Measurements from ENCODE around the gene MYF5.

The MYF5 gene

DNA sequence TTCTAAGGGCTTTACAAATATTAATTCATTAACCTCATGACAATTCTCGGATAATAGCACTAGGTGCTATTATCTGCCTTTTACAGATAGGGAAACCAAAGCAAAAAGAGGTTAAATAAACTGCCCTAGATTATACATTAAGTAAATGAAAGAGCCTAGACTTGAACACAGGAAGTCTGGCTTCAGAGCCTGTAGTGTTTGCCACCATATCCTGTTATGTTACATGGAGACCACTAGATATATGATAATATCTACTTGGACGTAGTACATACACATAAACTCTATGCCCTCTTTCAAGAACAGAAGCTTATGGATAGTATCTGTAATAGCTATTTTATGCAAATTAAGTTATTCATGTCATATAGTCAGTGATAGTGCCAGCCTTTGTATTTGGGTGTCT lies 26.2 kb upstream of the MYF5 start:
- no peak overlapping the region for H2AFZ ChIP-seq (ENCODE audit: low read length, unreplicated experiment)
- H3K36me3 ChIP-seq (ENCODE audit: insufficient read depth, low read length), result no peaks in the 10 kb centered on the region
- H3K27ac ChIP-seq (ENCODE audit: low read depth, low read length), result no peak overlapping the region
- H3K4me3 ChIP-seq (ENCODE audit: low read depth, low read length), result no peak overlapping the region
- H3K4me1 ChIP-seq (ENCODE audit: control insufficient read depth, insufficient read depth, low read length, unreplicated experiment), result no peaks in the 10 kb centered on the region
- H3K79me2 ChIP-seq (ENCODE audit: control insufficient read depth, insufficient read depth, low read length, unreplicated experiment), result no peaks in the 10 kb centered on the region
- no peaks in the 10 kb centered on the region for H3K27me3 ChIP-seq (ENCODE audit: insufficient read depth, low read length)

DNA sequence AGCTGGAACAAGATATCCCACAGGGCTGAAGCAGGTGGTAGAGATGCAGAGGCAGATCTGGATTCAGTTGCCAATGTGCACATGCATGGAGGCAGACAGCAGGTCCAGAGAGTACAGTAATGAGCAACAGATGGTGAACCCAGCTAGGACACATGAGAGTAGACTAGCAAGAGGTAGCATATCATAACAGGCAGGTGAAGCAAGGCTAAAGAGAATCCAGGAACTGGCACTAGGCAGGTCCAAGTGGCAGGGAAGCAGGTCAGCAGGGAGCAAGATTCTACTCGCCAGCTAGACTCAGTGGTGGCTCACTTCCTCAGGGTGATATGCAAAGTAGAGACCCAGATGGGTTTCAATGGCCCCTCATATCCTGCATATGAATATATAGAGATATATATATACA lies 24.6 kb upstream of the MYF5 start:
- H3K4me3 ChIP-seq (ENCODE audit: low read depth, low read length), result no peak overlapping the region
- H2AFZ ChIP-seq (ENCODE audit: low read length, unreplicated experiment), result no peak overlapping the region
- H3K4me1 ChIP-seq (ENCODE audit: control insufficient read depth, insufficient read depth, low read length, unreplicated experiment), result no peaks in the 10 kb centered on the region
- H3K36me3 ChIP-seq (ENCODE audit: insufficient read depth, low read length), result no peaks in the 10 kb centered on the region
- no peaks in the 10 kb centered on the region for H3K79me2 ChIP-seq (ENCODE audit: control insufficient read depth, insufficient read depth, low read length, unreplicated experiment)
- H3K27me3 ChIP-seq (ENCODE audit: insufficient read depth, low read length), result no peaks in the 10 kb centered on the region
- no peak overlapping the region for H3K27ac ChIP-seq (ENCODE audit: low read depth, low read length)

DNA sequence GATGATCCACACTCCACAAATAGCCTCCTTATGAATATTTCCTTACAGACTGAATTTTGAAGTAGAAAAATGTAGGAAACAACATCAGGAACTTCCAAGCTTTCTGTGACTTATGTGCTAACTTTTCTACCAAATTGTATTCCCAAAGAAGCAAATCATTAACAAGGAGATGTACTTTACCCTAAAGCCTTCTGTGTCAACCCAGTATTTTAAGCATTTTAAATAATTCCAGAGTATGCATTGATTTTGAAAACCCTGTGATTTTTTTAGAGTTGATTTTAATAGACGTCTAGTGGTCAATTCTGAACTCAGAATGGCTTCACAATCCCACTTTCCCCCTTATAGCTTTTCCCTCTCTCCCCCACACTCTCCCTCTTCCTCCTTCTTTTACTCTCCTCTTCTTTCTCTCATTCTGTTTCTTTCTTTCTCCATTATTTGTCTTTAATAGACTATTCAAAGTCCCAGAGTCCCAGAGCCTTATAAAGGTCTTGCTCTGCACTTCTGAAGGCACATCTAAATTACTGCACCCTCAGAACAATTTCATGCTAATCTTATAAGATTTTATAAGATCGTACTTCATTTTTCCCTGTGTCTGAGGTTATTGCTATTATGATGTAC lies 19.3 kb upstream of the MYF5 start:
- no peak overlapping the region for H2AFZ ChIP-seq (ENCODE audit: low read length, unreplicated experiment)
- no peaks in the 10 kb centered on the region for H3K27me3 ChIP-seq (ENCODE audit: insufficient read depth, low read length)
- no peaks in the 10 kb centered on the region for H3K79me2 ChIP-seq (ENCODE audit: control insufficient read depth, insufficient read depth, low read length, unreplicated experiment)
- H3K4me3 ChIP-seq (ENCODE audit: low read depth, low read length), result no peak overlapping the region
- no peak overlapping the region for H3K27ac ChIP-seq (ENCODE audit: low read depth, low read length)
- peaks cover 3% of the 10 kb centered on the region for H3K4me1 ChIP-seq (ENCODE audit: control insufficient read depth, insufficient read depth, low read length, unreplicated experiment)
- H3K36me3 ChIP-seq (ENCODE audit: insufficient read depth, low read length), result no peaks in the 10 kb centered on the region

DNA sequence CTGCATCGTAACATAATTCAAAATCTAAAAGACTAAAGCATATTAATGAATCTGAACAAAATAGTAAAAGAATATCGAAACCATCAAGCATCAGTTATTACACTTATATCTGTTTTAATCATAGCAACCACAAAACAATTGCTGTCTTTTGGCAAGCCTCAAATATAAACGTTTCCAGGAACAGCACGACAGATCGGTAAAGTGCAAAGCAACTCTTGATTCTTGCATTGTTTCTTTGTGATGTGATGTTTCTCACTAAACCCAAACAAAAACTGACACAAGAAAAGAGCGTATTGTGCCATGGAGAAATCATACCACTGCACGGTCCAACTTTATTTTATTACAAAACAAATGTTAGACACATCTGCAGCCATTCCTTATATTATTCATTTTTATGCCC lies 18.5 kb upstream of the MYF5 start:
- peaks cover 11% of the 10 kb centered on the region for H3K4me1 ChIP-seq (ENCODE audit: control insufficient read depth, insufficient read depth, low read length, unreplicated experiment)
- no peak overlapping the region for H3K4me3 ChIP-seq (ENCODE audit: low read depth, low read length)
- no peak overlapping the region for H3K27ac ChIP-seq (ENCODE audit: low read depth, low read length)
- no peak overlapping the region for H2AFZ ChIP-seq (ENCODE audit: low read length, unreplicated experiment)
- H3K27me3 ChIP-seq (ENCODE audit: insufficient read depth, low read length), result no peaks in the 10 kb centered on the region
- H3K79me2 ChIP-seq (ENCODE audit: control insufficient read depth, insufficient read depth, low read length, unreplicated experiment), result no peaks in the 10 kb centered on the region
- no peaks in the 10 kb centered on the region for H3K36me3 ChIP-seq (ENCODE audit: insufficient read depth, low read length)

DNA sequence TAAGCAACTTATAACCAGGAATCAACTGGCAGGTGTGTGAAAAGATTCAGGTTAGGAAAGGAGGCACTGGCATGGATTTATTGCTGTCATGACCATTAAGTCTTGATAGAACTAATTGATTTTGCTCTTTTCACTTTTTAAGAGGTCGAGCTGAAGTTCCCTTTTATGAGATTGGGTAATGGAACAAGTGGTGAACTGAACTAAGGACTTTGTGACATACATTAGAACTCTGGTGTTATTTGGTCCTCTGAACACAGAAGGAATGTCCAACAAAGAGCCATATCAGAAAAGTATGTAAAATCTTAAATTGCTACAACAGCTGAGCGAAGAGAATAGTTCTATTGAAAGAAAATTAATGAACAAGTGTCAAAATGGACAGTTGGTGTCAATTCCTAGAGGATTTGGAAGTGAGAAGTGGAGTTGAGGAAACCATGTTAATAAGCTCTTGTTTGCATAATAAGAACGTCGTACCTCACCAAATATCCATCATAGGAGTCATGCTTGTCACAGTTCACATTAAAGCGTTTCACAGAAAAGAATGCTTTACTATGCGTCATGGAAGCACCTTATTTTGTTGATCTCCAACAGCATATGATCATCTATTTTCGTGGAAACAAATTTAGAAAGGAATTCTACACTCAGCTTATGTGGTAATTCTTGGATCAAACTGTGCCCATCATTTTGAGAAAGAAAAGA lies 17.7 kb upstream of the MYF5 start:
- no peaks in the 10 kb centered on the region for H3K79me2 ChIP-seq (ENCODE audit: control insufficient read depth, insufficient read depth, low read length, unreplicated experiment)
- no peak overlapping the region for H2AFZ ChIP-seq (ENCODE audit: low read length, unreplicated experiment)
- H3K36me3 ChIP-seq (ENCODE audit: insufficient read depth, low read length), result no peaks in the 10 kb centered on the region
- no peaks in the 10 kb centered on the region for H3K27me3 ChIP-seq (ENCODE audit: insufficient read depth, low read length)
- H3K27ac ChIP-seq (ENCODE audit: low read depth, low read length), result no peak overlapping the region
- peaks cover 16% of the 10 kb centered on the region for H3K4me1 ChIP-seq (ENCODE audit: control insufficient read depth, insufficient read depth, low read length, unreplicated experiment)
- no peak overlapping the region for H3K4me3 ChIP-seq (ENCODE audit: low read depth, low read length)

DNA sequence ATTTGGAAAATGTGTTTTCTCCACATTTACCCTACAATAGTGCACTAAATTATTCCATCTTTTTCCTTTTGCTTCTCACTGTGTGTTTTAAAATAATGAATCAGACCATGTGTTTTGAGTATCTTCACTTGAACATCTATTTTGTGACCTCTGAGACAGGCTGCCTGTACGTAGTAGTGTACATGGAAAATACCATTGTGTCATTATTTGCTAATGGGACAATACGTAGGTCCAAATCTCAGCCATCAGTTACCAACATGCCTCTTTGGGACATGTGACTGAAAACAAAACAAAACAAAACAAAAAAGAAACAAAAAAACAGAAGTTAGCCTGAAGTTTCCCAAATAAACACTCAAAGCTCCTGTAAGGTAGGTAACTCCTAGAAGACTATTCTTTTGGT lies 16.4 kb upstream of the MYF5 start:
- H3K4me3 ChIP-seq (ENCODE audit: low read depth, low read length), result no peak overlapping the region
- no peaks in the 10 kb centered on the region for H3K27me3 ChIP-seq (ENCODE audit: insufficient read depth, low read length)
- H3K79me2 ChIP-seq (ENCODE audit: control insufficient read depth, insufficient read depth, low read length, unreplicated experiment), result no peaks in the 10 kb centered on the region
- no peak overlapping the region for H3K27ac ChIP-seq (ENCODE audit: low read depth, low read length)
- peaks cover 16% of the 10 kb centered on the region for H3K4me1 ChIP-seq (ENCODE audit: control insufficient read depth, insufficient read depth, low read length, unreplicated experiment)
- H2AFZ ChIP-seq (ENCODE audit: low read length, unreplicated experiment), result no peak overlapping the region
- H3K36me3 ChIP-seq (ENCODE audit: insufficient read depth, low read length), result no peaks in the 10 kb centered on the region

DNA sequence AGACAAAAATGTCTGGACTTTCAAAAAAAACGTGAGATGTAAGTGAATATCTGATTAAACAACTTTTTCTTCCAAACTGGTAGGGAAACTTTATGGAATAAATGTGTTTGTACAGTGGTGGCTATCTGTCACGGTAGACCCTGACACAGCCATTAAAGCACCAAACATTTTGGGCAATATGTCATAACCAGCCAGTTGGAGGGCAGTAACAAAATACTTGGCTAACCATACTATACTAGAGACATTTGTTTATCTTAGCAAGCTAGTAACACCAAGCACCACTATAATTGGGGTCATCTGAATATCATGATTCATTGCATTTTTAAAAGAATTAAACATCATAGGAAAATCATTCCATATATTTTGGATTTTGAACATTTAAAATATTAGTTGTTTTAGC lies 15.3 kb upstream of the MYF5 start:
- no peaks in the 10 kb centered on the region for H3K27me3 ChIP-seq (ENCODE audit: insufficient read depth, low read length)
- H3K79me2 ChIP-seq (ENCODE audit: control insufficient read depth, insufficient read depth, low read length, unreplicated experiment), result no peaks in the 10 kb centered on the region
- H2AFZ ChIP-seq (ENCODE audit: low read length, unreplicated experiment), result peak overlapping the region; percentile 21

DNA sequence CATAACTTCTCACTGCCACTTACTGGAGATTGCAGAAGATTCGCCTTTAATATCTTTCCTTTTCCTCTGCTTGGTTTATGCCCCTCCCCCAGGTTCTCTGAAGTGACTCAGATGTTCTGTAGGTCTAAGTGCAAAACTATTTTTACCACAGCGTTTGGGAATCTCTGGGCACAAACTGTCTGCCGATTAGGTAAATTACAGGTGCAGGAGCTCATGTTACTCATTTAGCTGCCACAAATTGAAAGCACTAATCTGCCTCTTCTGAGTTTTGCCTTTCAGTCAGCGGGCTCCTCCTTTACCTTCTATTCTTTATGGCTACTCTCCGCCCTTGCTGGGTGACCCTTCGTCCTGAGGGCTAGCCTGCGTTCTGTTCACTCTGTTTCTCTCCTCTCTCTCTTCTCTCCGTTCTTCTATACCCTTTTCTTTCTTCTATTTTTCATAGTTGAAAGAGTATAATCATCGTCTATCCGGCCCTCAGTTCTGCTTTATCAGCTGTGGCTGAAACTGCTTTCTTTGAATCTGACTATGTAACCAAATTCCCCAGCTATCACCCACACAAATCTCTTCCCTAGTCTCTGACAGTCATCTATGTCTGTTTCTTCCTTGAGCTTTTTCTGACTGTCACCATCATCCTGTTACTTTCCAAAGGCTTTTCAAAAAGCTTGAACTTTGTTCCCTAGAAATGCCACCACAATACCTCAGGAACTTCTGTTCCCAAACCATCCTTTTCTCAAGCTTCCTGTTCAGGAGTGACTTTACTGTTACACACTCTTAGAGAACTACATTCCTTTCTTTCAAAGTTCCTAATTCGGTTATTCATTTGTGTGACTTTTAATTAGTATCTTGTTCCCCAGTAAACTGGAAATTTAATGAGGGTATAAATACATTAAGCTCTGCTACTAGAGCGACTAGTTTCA lies 13.6 kb upstream of the MYF5 start:
- peak overlapping the region; percentile 27 for H3K4me3 ChIP-seq (ENCODE audit: low read depth, low read length)
- H3K36me3 ChIP-seq (ENCODE audit: insufficient read depth, low read length), result no peaks in the 10 kb centered on the region
- H2AFZ ChIP-seq (ENCODE audit: low read length, unreplicated experiment), result peak overlapping the region; percentile 92
- H3K27me3 ChIP-seq (ENCODE audit: insufficient read depth, low read length), result no peaks in the 10 kb centered on the region
- H3K4me1 ChIP-seq (ENCODE audit: control insufficient read depth, insufficient read depth, low read length, unreplicated experiment), result peaks cover 16% of the 10 kb centered on the region
- no peaks in the 10 kb centered on the region for H3K79me2 ChIP-seq (ENCODE audit: control insufficient read depth, insufficient read depth, low read length, unreplicated experiment)
- peak overlapping the region; percentile 12; the same call in 1 of the 2 replicates for H3K27ac ChIP-seq (ENCODE audit: low read depth, low read length)

More for the DNA sequence above, 15.3 kb upstream of the MYF5 start:
- Histone ChIP-seq H3K4me1 (ENCODE audit: control insufficient read depth, insufficient read depth, low read length, unreplicated experiment) (peaks cover 16% of the 10 kb centered on the region), H3K4me3 (ENCODE audit: low read depth, low read length) (no peak overlapping the region), H3K36me3 (ENCODE audit: insufficient read depth, low read length) (no peaks in the 10 kb centered on the region), H3K27ac (ENCODE audit: low read depth, low read length) (no peak overlapping the region)

DNA sequence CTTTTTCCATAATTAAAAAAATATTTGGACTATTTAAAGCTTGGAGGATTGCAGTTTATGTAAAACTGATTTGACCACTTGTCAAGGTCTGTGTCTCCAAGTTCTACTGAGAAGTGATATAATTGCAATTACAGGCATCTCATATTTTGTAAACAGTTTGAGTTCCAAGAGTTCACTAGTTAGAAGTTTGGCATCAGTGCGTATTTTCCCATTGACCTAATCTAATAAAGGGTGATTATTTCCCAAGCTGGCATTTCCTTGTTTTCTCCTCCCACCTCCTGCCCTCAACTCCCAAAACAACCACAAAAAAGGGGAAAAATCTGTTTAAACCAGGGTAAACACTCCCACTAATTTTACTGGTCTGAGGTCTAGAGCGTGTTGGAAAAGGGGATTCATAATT lies 12.3 kb upstream of the MYF5 start:
- no peak overlapping the region for H3K27ac ChIP-seq (ENCODE audit: low read depth, low read length)
- H3K79me2 ChIP-seq (ENCODE audit: control insufficient read depth, insufficient read depth, low read length, unreplicated experiment), result no peaks in the 10 kb centered on the region
- H3K36me3 ChIP-seq (ENCODE audit: insufficient read depth, low read length), result no peaks in the 10 kb centered on the region
- peaks cover 16% of the 10 kb centered on the region for H3K4me1 ChIP-seq (ENCODE audit: control insufficient read depth, insufficient read depth, low read length, unreplicated experiment)
- H2AFZ ChIP-seq (ENCODE audit: low read length, unreplicated experiment), result no peak overlapping the region
- H3K27me3 ChIP-seq (ENCODE audit: insufficient read depth, low read length), result no peaks in the 10 kb centered on the region
- H3K4me3 ChIP-seq (ENCODE audit: low read depth, low read length), result no peak overlapping the region

DNA sequence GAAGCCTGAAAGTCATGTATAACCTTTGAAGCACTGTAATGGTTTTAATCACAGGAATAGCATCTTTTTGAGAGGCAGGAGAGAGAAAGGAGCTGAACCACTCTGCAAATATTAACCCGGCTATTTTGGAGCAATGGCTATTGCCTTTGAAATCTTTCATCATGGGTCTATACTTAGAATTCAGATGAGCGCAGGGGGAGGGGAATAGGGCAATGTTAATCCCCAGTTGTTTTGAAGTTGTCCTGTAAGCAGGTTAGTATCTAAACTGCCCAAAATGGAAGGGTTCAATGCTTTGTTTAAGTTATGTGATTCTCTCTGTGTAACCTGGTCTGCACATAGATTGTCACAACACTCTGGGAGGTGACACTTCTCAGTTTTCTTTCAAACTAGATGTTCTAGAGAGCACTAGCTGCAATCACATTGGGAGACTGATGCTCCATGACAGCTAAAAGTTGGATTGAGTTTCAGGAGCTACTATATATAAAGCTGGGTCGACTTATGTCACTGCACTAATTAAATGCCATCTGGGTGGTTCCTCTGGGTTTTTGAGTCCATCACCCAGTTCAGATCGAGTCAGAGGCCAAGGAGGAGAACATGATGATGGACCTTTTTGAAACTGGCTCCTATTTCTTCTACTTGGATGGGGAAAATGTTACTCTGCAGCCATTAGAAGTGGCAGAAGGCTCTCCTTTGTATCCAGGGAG lies 9.4 kb upstream of the MYF5 start, which contains the start of gene MYF6:
MYF6 (plus strand) TSS at position 509 of the 704 bp plus-strand sequence; CDS start at position 595, 86 bp downstream.
- Histone ChIP-seq H3K27ac (ENCODE audit: low read depth, low read length) (no peak within 1 kb of the TSS), H3K36me3 (ENCODE audit: insufficient read depth, low read length) (no peaks in the 10 kb centered on the region), H3K4me3 (ENCODE audit: low read depth, low read length) (peak within 1 kb of the TSS; percentile 63), H3K27me3 (ENCODE audit: insufficient read depth, low read length) (no peaks in the 10 kb centered on the region), H3K4me1 (ENCODE audit: control insufficient read depth, insufficient read depth, low read length, unreplicated experiment) (peaks cover 14% of the 10 kb centered on the region), H3K79me2 (ENCODE audit: control insufficient read depth, insufficient read depth, low read length, unreplicated experiment) (no peaks in the 10 kb centered on the region), H2AFZ (ENCODE audit: low read length, unreplicated experiment) (no peak within 1 kb of the TSS)

All from ACC112 (cell line).